ENCODE results near the gene RAB40C.

Gene RAB40C

DNA sequence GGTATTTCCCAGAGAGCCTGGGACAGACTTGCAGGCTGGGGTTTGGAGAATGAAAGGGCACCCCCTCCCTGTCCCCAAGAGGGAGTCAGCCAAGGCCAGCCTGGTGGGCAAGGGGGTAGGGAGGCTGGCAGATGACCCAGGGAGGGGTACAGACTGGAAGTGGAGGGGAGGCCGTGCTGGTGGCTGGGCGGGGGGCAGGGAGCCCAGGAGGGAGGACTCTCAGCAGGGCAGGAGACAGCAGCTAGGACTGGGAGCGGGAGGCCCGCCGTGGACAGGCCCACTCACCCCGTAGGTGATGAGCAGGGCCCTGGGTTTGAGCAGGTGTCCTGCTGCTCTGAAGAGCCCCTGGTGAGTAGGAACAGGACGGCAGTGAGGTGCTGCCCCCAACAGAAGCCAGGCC lies 45.1 kb downstream of the RAB40C start:
- no peak overlapping the region for H2AFZ ChIP-seq (ENCODE audit: low read length)
- no peaks in the 10 kb centered on the region for H3K9me2 ChIP-seq (replicated peaks; ENCODE audit: low read depth, low read length)
- peaks cover 14% of the 10 kb centered on the region for H3K79me2 ChIP-seq (ENCODE audit: insufficient read depth, low read length)
- H3K9me3 ChIP-seq (ENCODE audit: insufficient read depth, low read depth, low read length) = no peaks in the 10 kb centered on the region
- H4K20me1 ChIP-seq (ENCODE audit: insufficient read depth, low read length, poor library complexity, severe bottlenecking) = no peaks in the 10 kb centered on the region
- peak overlapping the region; percentile 94 for H3K4me2 ChIP-seq (ENCODE audit: low read depth, low read length, poor library complexity, severe bottlenecking)
- no peaks in the 10 kb centered on the region for H3F3A ChIP-seq (ENCODE audit: low read depth)
- no peaks in the 10 kb centered on the region for H3K27me3 ChIP-seq (ENCODE audit: insufficient read depth, low read length, poor library complexity, severe bottlenecking)
- TF ChIP-seq, protein P1, sequence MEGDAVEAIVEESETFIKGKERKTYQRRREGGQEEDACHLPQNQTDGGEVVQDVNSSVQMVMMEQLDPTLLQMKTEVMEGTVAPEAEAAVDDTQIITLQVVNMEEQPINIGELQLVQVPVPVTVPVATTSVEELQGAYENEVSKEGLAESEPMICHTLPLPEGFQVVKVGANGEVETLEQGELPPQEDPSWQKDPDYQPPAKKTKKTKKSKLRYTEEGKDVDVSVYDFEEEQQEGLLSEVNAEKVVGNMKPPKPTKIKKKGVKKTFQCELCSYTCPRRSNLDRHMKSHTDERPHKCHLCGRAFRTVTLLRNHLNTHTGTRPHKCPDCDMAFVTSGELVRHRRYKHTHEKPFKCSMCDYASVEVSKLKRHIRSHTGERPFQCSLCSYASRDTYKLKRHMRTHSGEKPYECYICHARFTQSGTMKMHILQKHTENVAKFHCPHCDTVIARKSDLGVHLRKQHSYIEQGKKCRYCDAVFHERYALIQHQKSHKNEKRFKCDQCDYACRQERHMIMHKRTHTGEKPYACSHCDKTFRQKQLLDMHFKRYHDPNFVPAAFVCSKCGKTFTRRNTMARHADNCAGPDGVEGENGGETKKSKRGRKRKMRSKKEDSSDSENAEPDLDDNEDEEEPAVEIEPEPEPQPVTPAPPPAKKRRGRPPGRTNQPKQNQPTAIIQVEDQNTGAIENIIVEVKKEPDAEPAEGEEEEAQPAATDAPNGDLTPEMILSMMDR (conservative IDR thresholded peaks at IDR 0.05; ENCODE audit: low read length) = no peak
- TF ChIP-seq EZH2phosphoT487 (IDR thresholded peaks at IDR 0.05; ENCODE audit: borderline replicate concordance) = no peak
- no peaks in the 10 kb centered on the region for H3K4me1 ChIP-seq (ENCODE audit: insufficient read depth, low read length, poor library complexity, severe bottlenecking)
- peak overlapping the region; percentile 90 for H3K4me3 ChIP-seq (ENCODE audit: low read length, poor library complexity, severe bottlenecking)
- peak overlapping the region; percentile 83 for H3K9ac ChIP-seq (ENCODE audit: low read depth, low read length, poor library complexity, severe bottlenecking)
- no peaks in the 10 kb centered on the region for H3K36me3 ChIP-seq (ENCODE audit: insufficient read depth, low read length)

DNA sequence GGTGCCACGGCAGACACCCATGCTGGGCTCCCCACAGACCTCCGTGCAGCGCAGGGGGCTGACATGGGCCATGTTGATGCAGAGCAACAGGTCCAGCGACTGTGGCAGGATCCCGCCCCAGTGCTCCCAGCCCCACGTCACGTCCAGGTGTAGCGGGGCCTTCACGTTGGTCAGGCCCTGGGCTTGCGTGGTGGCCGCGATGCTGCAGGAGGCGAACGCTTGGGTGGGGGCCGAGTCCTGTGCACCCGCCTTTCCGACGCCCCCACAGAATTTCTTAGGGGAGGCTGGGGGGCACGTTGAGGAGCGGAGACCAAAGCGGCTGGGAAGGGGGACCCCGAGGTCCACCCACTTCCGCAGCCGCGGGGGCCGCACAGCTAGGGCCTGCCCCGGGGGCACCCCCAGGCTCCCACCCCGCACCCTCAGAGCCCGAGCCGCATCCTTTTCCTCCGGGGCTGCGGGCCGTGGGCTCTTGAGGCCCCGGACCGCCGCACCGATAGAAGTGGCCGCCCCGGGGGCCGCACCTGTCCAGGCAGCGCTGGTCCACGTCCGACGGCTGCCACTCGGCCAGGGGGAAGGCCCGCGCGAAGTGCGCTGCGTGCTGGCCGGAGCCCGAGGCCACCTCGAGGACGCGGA lies 45.8 kb downstream of the RAB40C start:
- Histone ChIP-seq H2AFZ (ENCODE audit: low read length) (peak overlapping the region; percentile 49; the same call in 1 of the 2 replicates), H3K4me3 (ENCODE audit: low read length, poor library complexity, severe bottlenecking) (peak overlapping the region; percentile 90), H3K79me2 (ENCODE audit: insufficient read depth, low read length) (peaks cover 14% of the 10 kb centered on the region), H3K36me3 (ENCODE audit: insufficient read depth, low read length) (no peaks in the 10 kb centered on the region), H3K27me3 (ENCODE audit: insufficient read depth, low read length, poor library complexity, severe bottlenecking) (no peaks in the 10 kb centered on the region), H3K9me3 (ENCODE audit: insufficient read depth, low read depth, low read length) (no peaks in the 10 kb centered on the region), H3K9me2 (replicated peaks; ENCODE audit: low read depth, low read length) (no peaks in the 10 kb centered on the region), H3K9ac (ENCODE audit: low read depth, low read length, poor library complexity, severe bottlenecking) (peak overlapping the region; percentile 83), H3K4me2 (ENCODE audit: low read depth, low read length, poor library complexity, severe bottlenecking) (peak overlapping the region; percentile 94), H4K20me1 (ENCODE audit: insufficient read depth, low read length, poor library complexity, severe bottlenecking) (no peaks in the 10 kb centered on the region), H3F3A (ENCODE audit: low read depth) (no peaks in the 10 kb centered on the region), H3K4me1 (ENCODE audit: insufficient read depth, low read length, poor library complexity, severe bottlenecking) (no peaks in the 10 kb centered on the region)
- no peak for TF ChIP-seq EZH2phosphoT487 (IDR thresholded peaks at IDR 0.05; ENCODE audit: borderline replicate concordance)
- TF ChIP-seq, protein P1 (conservative IDR thresholded peaks at IDR 0.05; ENCODE audit: low read length) = no peak

DNA sequence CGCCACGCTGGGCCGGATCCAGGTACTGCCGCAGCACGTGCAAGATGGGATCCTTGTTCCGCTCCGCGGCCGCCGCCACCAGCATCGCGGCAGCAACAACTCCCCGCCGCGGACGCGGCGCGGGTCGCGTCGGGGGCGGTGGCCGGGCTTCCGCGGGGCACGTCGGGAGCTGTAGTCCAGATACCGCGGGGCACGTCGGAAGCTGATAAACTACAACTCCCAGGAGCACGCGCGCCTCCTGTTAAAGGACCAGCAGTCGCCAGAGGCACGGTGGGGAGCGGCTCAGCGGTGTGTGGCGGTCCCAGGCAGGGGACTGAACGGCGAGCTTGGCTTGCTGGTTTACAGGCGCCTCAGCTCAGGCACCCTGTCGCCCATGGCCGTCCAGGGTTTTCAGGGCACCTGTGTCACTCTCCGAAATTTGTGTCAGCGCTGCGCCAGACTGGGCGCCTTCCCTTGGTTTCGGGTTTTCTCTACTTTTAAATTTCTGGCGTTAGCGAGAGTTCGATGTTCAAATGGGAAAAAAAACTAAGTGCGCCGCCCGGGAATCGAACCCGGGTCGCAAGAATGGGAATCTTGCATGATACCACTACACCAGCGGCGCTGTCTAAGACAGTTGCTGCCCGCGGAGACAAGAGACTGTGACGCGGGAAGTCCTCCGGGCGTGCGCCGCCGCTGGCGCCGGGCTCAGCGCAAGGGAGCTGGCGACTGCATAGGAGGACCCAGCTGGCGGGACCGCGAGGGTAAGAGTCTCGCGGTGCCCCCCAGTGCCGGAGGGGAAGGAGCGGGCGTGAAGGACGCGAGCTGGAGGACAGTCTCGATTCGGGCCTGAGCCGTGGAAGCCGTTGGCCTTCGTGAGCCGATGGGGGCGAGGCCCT lies 46.6 kb downstream of the RAB40C start, which contains the start of gene METTL26:
TSS of gene METTL26 (minus strand) at position 100 of the 875 bp plus-strand sequence. CDS start at position 85, 15 bp downstream.
- no peaks in the 10 kb centered on the region for H3K36me3 ChIP-seq (ENCODE audit: insufficient read depth, low read length)
- TF ChIP-seq, protein P1 (conservative IDR thresholded peaks at IDR 0.05; ENCODE audit: low read length) = no peak
- no peak for TF ChIP-seq EZH2phosphoT487 (IDR thresholded peaks at IDR 0.05; ENCODE audit: borderline replicate concordance)
- H3K9me2 ChIP-seq (replicated peaks; ENCODE audit: low read depth, low read length) = no peaks in the 10 kb centered on the region
- peak within 1 kb of the TSS; percentile 94 for H3K4me2 ChIP-seq (ENCODE audit: low read depth, low read length, poor library complexity, severe bottlenecking)
- no peaks in the 10 kb centered on the region for H4K20me1 ChIP-seq (ENCODE audit: insufficient read depth, low read length, poor library complexity, severe bottlenecking)
- peaks cover 14% of the 10 kb centered on the region for H3K79me2 ChIP-seq (ENCODE audit: insufficient read depth, low read length)
- no peaks in the 10 kb centered on the region for H3K4me1 ChIP-seq (ENCODE audit: insufficient read depth, low read length, poor library complexity, severe bottlenecking)
- H3K27me3 ChIP-seq (ENCODE audit: insufficient read depth, low read length, poor library complexity, severe bottlenecking) = no peaks in the 10 kb centered on the region
- no peaks in the 10 kb centered on the region for H3F3A ChIP-seq (ENCODE audit: low read depth)
- H3K9ac ChIP-seq (ENCODE audit: low read depth, low read length, poor library complexity, severe bottlenecking) = peak within 1 kb of the TSS; percentile 83
- H3K9me3 ChIP-seq (ENCODE audit: insufficient read depth, low read depth, low read length) = no peaks in the 10 kb centered on the region
- H2AFZ ChIP-seq (ENCODE audit: low read length) = peak within 1 kb of the TSS; percentile 90
- peak within 1 kb of the TSS; percentile 90 for H3K4me3 ChIP-seq (ENCODE audit: low read length, poor library complexity, severe bottlenecking)

Measured in Loucy (cell line).